Left renal cortex interstitium (tissue), 4 donors: Measurements from ENCODE around the gene PRDM9. TPM values are rescaled to one million over a fixed set of nuclear protein-coding genes. Genes with fewer than 3 reads are reported as not detected.
"Not testable (repeated sequence)": the region's sequence is repeated elsewhere in the genome, so short reads cannot be mapped to it uniquely, and the experiment has no call there.

ENCODE experiments used
- DNase-seq, 4 donors: peaks; one replicate each; pipeline ENCODE4 v3.0.0-alpha.2; 2013; ENCODE audit warnings: low read depth in 4 of 4, low spot score in 2 of 4, missing footprints in 1 of 4
- polyA plus RNA-seq, 4 donors: library from polyadenylated mRNA; unstranded; fragments of 120-200 nt; gene quantifications; one replicate each; pipeline ENCODE4 v1.2.1, GENCODE V29; 2013; ENCODE audit not compliant: insufficient read length in 4 of 4

Gene PRDM9
- polyA plus RNA-seq, 4 donors: 0.03 to 0.26 TPM; not detected in 2

DNA sequence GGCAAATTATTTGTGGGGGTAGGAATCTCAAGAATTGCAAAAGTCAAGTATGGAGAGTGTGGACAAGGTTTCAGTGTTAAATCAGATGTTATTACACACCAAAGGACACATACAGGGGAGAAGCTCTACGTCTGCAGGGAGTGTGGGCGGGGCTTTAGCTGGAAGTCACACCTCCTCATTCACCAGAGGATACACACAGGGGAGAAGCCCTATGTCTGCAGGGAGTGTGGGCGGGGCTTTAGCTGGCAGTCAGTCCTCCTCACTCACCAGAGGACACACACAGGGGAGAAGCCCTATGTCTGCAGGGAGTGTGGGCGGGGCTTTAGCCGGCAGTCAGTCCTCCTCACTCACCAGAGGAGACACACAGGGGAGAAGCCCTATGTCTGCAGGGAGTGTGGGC lies 19.2 kb downstream of the PRDM9 start:
- not testable (repeated sequence) for DNase-seq

DNA sequence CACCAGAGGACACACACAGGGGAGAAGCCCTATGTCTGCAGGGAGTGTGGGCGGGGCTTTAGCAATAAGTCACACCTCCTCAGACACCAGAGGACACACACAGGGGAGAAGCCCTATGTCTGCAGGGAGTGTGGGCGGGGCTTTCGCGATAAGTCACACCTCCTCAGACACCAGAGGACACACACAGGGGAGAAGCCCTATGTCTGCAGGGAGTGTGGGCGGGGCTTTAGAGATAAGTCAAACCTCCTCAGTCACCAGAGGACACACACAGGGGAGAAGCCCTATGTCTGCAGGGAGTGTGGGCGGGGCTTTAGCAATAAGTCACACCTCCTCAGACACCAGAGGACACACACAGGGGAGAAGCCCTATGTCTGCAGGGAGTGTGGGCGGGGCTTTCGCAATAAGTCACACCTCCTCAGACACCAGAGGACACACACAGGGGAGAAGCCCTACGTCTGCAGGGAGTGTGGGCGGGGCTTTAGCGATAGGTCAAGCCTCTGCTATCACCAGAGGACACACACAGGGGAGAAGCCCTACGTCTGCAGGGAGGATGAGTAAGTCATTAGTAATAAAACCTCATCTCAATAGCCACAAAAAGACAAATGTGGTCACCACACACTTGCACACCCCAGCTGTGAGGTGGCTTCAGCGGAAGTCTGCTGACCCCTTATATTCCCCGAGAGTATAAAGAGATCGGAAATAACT lies 20.0 kb downstream of the PRDM9 start:
- DNase-seq: not testable (repeated sequence)

DNA sequence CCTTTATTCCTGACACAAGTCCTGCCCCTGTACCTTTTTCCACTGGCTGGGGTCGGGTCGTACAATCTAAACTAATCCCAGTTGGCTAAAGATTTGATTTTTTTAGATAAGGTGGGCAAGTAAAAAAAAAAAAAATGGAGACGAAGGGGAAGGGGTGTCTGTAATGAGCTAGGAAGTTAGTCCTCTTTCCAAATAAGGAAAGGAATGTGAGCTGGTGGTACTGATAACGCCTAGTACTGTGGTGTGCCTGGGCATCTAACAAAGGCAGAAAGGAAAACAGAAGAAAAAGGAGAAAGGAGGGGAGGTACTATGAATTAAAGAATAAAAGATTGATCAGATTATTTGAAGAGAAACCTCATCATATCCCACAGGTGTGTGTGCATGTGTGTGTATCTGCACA lies 21.3 kb downstream of the PRDM9 start:
- no peak for DNase-seq

DNA sequence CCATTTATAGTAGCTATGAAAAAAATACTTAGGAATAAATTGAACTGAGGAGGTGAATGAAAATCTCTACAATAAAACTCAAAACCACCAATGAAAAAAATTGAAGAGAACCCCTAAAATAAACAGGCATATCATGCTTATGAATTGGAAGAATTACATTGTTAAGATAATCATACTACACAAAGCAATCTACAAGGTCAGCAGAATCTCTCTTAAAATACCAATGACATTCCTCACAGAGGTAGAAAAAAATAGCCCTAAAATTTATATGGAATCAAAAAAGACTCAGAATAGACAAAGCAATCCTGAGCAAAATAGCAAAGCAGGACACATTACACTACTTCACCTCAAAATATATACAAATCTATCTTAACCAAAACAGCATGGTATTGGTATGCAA lies 23.2 kb downstream of the PRDM9 start:
- no peak for DNase-seq

DNA sequence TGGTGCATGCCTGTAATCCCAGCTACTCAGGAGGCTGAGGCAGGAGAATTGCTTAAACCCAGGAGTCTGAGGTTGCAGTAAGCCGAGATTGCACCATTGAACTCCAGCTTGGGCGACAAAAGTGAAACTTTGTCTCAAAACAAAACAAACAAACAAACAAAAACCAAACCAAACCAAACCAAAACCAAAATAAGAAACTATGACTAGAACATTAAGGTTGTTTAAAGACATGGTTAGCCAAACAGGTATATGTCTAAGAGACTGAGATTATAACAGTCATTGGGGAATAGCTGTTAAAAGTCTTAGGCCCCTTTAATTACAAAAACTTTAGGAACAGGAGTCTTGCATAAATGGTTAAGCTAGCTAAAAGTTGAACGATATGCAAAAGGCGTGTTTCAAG lies 63.6 kb downstream of the PRDM9 start:
- no peak for DNase-seq
